Vagina (tissue), 2 donors: ENCODE results near the gene COL25A1. TPM values are rescaled to one million over a fixed set of nuclear protein-coding genes. Genes with fewer than 3 reads are reported as not detected.

Experiments used
- DNase-seq, 2 donors: peaks; one replicate each; pipeline ENCODE4 v3.0.0-alpha.2; 2017; ENCODE audit errors: extremely low spot score in 2 of 2
- H3K27ac ChIP-seq: fragments of 200-600 bp; sonication (generic); one replicate; pipeline ENCODE4 v1.5.1; 2019
- H3K27me3 ChIP-seq: fragments of 200-600 bp; sonication (generic); one replicate; pipeline ENCODE4 v1.5.1; 2019
- H3K36me3 ChIP-seq, 2 donors: fragments of 200-600 bp; sonication (generic); one replicate each; pipeline ENCODE4 v1.5.1; 2017 to 2019
- H3K4me1 ChIP-seq: fragments of 200-600 bp; sonication (generic); one replicate; pipeline ENCODE4 v1.5.1; 2019
- H3K4me3 ChIP-seq, 2 donors: fragments of 200-600 bp; sonication (generic); 1 replicate in 1 of 2; 2 replicates in 1 of 2; pipeline ENCODE4 v1.5.1; 2016 to 2019
- H3K9me3 ChIP-seq: fragments of 200-600 bp; sonication (generic); one replicate; pipeline ENCODE4 v1.5.1; 2019
- POLR2A ChIP-seq, 2 donors: fragments of 450-650 bp; IDR thresholded peaks; one replicate each; pipeline ENCODE4 v1.6.1; 2017; ENCODE audit warnings: antibody characterized with exemption in 2 of 2, mild to moderate bottlenecking in 2 of 2, moderate library complexity in 2 of 2
- POLR2AphosphoS5 ChIP-seq, 2 donors: sonication (generic); formaldehyde crosslinking; IDR thresholded peaks; one replicate each; pipeline ENCODE4 v1.9.0; 2017; ENCODE audit warnings: antibody characterized with exemption in 2 of 2, mild to moderate bottlenecking in 2 of 2, low read depth in 1 of 2; ENCODE audit not compliant: insufficient read depth in 1 of 2
- intact Hi-C: fragments of 100-400 bp; cut with DNase I; formaldehyde crosslinking; loops from one replicate; pipeline ENCODE4 v1.15.1; 2023
- total RNA-seq: library from RNA; depleted of rRNA; stranded (reverse); fragments of >200 nt; gene quantifications from one replicate; pipeline ENCODE4 v1.2.3, GENCODE V29; 2016
- TF ChIP-seq, protein P1 (sequence below), 3 experiments: fragments of 450-650 bp in 2 of 3; fragments of 200-600 bp in 1 of 3; sonication (generic) in 1 of 3; IDR thresholded peaks; one replicate each; pipeline ENCODE4 v1.5.1; 2017 to 2019; ENCODE audit warnings: antibody characterized with exemption in 3 of 3, mild to moderate bottlenecking in 2 of 3, moderate library complexity in 2 of 3

Gene COL25A1
- total RNA-seq, 1 donor from 2014 or later = 0.49 TPM

DNA sequence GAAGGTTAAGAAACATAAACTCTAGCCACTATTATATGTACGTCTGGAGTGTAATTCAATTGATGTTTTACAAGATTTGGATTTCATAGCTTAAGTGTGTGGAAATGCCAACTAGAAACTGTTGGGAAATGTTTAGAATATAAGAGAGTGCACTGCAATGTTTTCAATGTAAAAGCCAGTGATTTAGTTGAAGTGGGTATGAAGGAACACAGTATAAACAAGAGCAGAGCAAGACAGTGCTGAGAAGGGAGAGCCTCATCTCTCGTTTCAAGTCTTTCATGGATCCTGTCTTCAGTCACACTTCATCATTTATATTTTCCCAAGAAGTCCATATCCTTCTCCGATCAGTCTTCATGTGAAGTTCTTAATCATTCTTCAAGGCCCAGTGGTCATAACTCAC lies 375.7 kb downstream of the COL25A1 start:
- no peak for DNase-seq
- H3K27me3 ChIP-seq = no peaks in the 10 kb centered on the region
- TF ChIP-seq POLR2AphosphoS5 (IDR thresholded peaks at IDR 0.05; ENCODE audit: insufficient read depth in 1 of 2, low read depth in 1 of 2) = no peak
- no peak for TF ChIP-seq POLR2A (IDR thresholded peaks at IDR 0.05)
- TF ChIP-seq, protein P1, sequence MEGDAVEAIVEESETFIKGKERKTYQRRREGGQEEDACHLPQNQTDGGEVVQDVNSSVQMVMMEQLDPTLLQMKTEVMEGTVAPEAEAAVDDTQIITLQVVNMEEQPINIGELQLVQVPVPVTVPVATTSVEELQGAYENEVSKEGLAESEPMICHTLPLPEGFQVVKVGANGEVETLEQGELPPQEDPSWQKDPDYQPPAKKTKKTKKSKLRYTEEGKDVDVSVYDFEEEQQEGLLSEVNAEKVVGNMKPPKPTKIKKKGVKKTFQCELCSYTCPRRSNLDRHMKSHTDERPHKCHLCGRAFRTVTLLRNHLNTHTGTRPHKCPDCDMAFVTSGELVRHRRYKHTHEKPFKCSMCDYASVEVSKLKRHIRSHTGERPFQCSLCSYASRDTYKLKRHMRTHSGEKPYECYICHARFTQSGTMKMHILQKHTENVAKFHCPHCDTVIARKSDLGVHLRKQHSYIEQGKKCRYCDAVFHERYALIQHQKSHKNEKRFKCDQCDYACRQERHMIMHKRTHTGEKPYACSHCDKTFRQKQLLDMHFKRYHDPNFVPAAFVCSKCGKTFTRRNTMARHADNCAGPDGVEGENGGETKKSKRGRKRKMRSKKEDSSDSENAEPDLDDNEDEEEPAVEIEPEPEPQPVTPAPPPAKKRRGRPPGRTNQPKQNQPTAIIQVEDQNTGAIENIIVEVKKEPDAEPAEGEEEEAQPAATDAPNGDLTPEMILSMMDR (IDR thresholded peaks at IDR 0.05) = no peak
- no peaks in the 10 kb centered on the region for H3K4me1 ChIP-seq
- no peak overlapping the region for H3K4me3 ChIP-seq
- intact Hi-C loops = no loop called here
- no peaks in the 10 kb centered on the region for H3K9me3 ChIP-seq
- no peaks in the 10 kb centered on the region for H3K36me3 ChIP-seq
- H3K27ac ChIP-seq = no peak overlapping the region

DNA sequence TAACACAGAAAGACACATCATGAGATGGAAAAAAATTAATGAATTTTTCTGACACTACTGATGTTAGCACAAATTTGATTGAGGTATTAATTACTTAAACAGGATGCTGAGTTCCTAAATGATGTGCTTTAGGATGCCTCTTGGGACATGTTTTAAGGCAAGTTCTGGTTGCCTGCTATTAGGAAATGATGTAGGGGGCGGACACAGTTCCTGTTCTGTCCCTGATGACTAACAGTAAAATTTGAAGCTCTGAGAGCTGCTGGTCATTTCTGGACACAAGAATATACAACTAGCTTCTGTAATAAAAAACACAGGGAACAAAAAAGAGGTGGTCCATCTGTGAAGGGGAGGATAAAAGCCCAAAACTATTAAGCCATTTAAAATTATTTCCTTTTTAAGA lies 376.4 kb downstream of the COL25A1 start:
- intact Hi-C loops = no loop called here
- Histone ChIP-seq H3K27ac (no peak overlapping the region), H3K36me3 (no peaks in the 10 kb centered on the region), H3K4me3 (no peak overlapping the region), H3K27me3 (no peaks in the 10 kb centered on the region), H3K4me1 (no peaks in the 10 kb centered on the region), H3K9me3 (no peaks in the 10 kb centered on the region)
- TF ChIP-seq POLR2A (IDR thresholded peaks at IDR 0.05) (no peak), POLR2AphosphoS5 (IDR thresholded peaks at IDR 0.05; ENCODE audit: insufficient read depth in 1 of 2, low read depth in 1 of 2) (no peak)
- TF ChIP-seq, protein P1 (IDR thresholded peaks at IDR 0.05) = no peak
- DNase-seq = no peak

DNA sequence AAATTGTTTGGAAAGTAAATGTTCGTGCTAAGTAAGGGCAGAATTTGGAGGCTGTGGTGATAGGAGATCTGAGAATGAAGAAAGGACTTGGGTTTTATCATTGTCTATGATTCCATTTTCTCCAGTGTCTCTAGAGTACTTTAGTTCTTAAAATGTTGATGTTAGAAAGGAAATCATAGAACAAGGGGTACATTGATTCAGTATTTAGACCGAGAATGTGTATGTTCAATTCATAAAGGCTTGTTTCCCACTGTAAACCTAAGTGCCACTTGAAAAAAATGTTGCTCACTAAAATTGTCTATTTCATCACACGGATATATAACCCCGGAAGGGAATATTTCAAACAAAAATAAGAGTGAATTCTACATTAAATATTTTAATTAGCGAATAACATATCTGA lies 380.3 kb downstream of the COL25A1 start:
- TF ChIP-seq, protein P1 (IDR thresholded peaks at IDR 0.05) = no peak
- TF ChIP-seq POLR2A (IDR thresholded peaks at IDR 0.05) (no peak), POLR2AphosphoS5 (IDR thresholded peaks at IDR 0.05; ENCODE audit: insufficient read depth in 1 of 2, low read depth in 1 of 2) (no peak)
- no peak overlapping the region for H3K27ac ChIP-seq
- H3K27me3 ChIP-seq = no peaks in the 10 kb centered on the region
- no peaks in the 10 kb centered on the region for H3K36me3 ChIP-seq
- DNase-seq = no peak
- no peaks in the 10 kb centered on the region for H3K4me1 ChIP-seq
- no peaks in the 10 kb centered on the region for H3K9me3 ChIP-seq
- intact Hi-C loops = no loop called here
- H3K4me3 ChIP-seq = no peak overlapping the region

DNA sequence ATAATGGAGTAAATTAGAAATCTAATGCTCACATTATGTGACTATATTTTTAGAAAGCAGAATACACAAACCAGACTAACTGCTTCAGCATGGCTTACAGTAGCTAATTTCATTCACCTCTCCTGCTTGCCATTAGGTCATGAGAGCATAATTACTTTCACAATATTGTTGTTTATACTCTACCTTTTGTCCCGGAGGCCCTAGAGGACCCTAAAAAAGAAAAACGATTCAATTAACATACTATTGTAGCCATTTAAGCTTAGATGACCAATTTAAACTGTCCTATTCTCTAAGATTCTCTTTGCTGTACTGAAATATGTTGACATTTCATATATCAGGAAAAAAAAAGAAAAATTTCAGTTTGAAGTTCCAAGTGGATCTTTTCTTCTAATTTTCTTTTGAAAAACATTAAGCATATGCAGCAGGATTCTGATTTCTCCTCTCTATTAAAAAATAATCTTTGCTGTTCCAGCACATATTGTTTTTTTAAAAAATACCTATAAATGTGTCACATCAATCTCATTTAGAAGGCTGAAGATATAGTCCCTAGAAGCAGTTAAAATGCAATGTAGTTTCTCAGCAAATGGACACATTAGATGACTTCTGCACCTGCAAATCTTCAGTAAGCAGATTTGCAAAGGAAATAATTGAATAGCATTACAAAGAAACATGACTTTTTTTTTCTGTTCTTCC lies 381.9 kb downstream of the COL25A1 start:
- Histone ChIP-seq H3K4me3 (no peak overlapping the region), H3K36me3 (no peaks in the 10 kb centered on the region), H3K4me1 (no peaks in the 10 kb centered on the region), H3K27me3 (no peaks in the 10 kb centered on the region), H3K9me3 (no peaks in the 10 kb centered on the region), H3K27ac (no peak overlapping the region)
- DNase-seq = no peak
- no peak for TF ChIP-seq POLR2A (IDR thresholded peaks at IDR 0.05)
- TF ChIP-seq, protein P1 (IDR thresholded peaks at IDR 0.05) = no peak
- no peak for TF ChIP-seq POLR2AphosphoS5 (IDR thresholded peaks at IDR 0.05; ENCODE audit: insufficient read depth in 1 of 2, low read depth in 1 of 2)
- intact Hi-C loops = no loop called here

DNA sequence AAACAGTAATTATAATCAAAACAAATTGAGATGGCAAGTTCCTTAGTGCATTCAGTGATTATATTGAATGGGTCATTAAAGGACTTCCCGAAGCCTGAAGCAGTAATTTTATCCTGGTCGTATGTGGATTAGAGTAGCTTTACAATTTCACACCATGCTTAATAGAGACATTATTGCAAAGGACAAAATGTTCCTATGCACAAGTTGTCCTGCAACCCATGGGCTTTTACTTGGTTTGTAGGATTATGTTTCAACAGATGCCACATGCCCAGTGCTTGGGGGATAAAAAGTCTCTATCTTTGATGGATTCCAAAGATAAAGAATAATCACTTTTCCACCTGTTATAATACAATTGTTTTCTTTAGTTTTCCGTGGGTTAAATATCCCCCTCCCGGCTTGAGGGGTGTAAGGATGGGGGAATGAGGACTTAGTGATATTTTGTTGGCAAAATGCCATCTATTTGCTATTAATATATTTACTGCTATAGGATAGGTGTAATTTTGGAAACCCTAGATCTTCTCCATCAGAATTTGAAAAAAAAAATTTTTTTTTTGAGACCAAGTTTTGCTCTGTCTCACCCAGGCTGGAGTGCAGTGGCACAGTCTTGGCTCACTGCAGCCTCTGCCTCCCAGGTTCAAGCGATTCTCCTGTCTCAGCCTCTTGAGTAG lies 383.1 kb downstream of the COL25A1 start:
- TF ChIP-seq, protein P1 (IDR thresholded peaks at IDR 0.05) = no peak
- TF ChIP-seq POLR2A (IDR thresholded peaks at IDR 0.05) = no peak
- TF ChIP-seq POLR2AphosphoS5 (IDR thresholded peaks at IDR 0.05; ENCODE audit: insufficient read depth in 1 of 2, low read depth in 1 of 2) = no peak
- no peaks in the 10 kb centered on the region for H3K9me3 ChIP-seq
- H3K27me3 ChIP-seq = no peaks in the 10 kb centered on the region

More for the DNA sequence above, 383.1 kb downstream of the COL25A1 start:
- Histone ChIP-seq H3K27ac (no peak overlapping the region), H3K4me1 (no peaks in the 10 kb centered on the region), H3K36me3 (no peaks in the 10 kb centered on the region), H3K4me3 (no peak overlapping the region)
- no peak for DNase-seq
- intact Hi-C loops = no loop called here
